Measurements from ENCODE around the gene CHST13. TPM values are rescaled to one million over a fixed set of nuclear protein-coding genes. Genes with fewer than 3 reads are reported as not detected.

The CHST13 gene
- total RNA-seq, 3 donors from 2014 or later (not counting 1 experiment from before 2014, with no cell fraction given): 0.19 to 0.20 TPM; not detected in 1

DNA sequence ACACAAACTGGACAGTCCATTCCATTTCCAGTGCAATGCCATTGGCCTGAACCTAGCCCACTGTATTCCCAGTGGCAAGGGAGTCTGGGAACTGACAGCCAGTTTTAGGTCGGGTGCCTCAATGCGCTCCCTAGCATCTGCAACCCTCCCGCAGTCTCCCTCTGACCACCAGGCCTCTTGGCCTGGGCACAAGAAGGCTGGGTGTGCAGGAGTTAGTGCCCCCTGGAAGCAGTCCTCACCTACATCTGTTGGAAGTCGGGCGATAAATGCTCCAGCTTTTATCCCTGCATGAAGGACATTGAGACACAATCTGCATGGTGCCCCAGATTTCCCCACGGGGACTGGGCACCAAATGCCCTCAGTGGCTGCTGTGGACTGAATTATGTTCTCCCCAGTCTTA, 22.1 kb downstream of the CHST13 start:
- Mint-ChIP-seq H3K9me3 (no peaks in the 10 kb centered on the region), H3K4me3 (no peak overlapping the region), H3K27me3 (ENCODE audit: low read depth in 2 of 2) (peaks cover 0 to 10% of the 10 kb centered on the region in 2 donors), H3K4me1 (peaks cover 3% of the 10 kb centered on the region in 2 donors), H3K36me3 (no peaks in the 10 kb centered on the region), H3K27ac (no peak overlapping the region)
- TF ChIP-seq, protein P1, sequence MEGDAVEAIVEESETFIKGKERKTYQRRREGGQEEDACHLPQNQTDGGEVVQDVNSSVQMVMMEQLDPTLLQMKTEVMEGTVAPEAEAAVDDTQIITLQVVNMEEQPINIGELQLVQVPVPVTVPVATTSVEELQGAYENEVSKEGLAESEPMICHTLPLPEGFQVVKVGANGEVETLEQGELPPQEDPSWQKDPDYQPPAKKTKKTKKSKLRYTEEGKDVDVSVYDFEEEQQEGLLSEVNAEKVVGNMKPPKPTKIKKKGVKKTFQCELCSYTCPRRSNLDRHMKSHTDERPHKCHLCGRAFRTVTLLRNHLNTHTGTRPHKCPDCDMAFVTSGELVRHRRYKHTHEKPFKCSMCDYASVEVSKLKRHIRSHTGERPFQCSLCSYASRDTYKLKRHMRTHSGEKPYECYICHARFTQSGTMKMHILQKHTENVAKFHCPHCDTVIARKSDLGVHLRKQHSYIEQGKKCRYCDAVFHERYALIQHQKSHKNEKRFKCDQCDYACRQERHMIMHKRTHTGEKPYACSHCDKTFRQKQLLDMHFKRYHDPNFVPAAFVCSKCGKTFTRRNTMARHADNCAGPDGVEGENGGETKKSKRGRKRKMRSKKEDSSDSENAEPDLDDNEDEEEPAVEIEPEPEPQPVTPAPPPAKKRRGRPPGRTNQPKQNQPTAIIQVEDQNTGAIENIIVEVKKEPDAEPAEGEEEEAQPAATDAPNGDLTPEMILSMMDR (IDR thresholded peaks at IDR 0.05): no peak
- WGBS (ENCODE audit: insufficient coverage): 94% methylated on average over 6 of the region's 6 CpGs
- no peak overlapping the region for H3K4me3 ChIP-seq (ENCODE audit: low read length)
- no peak overlapping the region for H3K27ac ChIP-seq (ENCODE audit: low read length)
- intact Hi-C loops (cut with micrococcal nuclease): no loop called here
- no peaks in the 10 kb centered on the region for H3K9me3 ChIP-seq (ENCODE audit: control insufficient read depth, insufficient read depth, low read length)
- no peaks in the 10 kb centered on the region for H3K36me3 ChIP-seq (ENCODE audit: control insufficient read depth, insufficient read depth, low read length)
- H3K4me1 ChIP-seq (ENCODE audit: control insufficient read depth, insufficient read depth, low read length): no peaks in the 10 kb centered on the region
- H3K27me3 ChIP-seq (ENCODE audit: control insufficient read depth, insufficient read depth, low read length): no peaks in the 10 kb centered on the region
- ATAC-seq (no peak), DNase-seq (no peak)

DNA sequence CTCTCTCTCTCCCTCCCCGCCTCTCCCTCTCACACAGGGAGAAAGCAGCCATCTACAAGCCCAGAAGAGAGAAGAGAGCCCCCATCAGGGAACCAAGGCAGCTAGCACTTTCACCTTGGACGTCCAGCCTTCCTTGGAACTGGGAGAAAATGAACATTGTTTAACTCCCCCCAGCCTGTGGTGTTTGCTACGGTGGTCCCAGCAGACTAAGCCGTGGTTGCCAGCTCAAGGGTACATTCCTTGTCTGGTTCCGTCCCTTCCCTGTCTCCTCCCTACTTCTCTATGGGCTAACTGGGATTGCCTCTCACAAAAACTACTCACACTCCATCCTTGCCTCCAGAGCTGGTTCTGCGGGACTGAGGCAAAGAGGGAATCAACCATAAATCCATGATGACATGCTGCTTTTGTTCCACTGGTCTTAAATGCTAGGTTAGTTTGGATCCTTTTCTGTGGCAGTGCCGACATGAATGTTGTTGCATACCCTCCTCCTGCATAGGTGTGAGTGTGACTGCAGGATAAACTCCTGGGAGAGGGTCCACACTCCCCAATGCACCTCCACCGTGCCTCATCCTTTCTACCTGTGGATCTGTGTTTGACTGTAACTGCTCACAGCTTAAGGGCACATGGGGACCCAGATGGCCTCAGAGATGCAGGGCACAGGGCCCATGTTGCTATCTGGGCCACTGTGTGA, 22.7 kb downstream of the CHST13 start:
- H3K4me3 ChIP-seq (ENCODE audit: low read length): no peak overlapping the region
- Mint-ChIP-seq H3K9me3 (no peaks in the 10 kb centered on the region), H3K27ac (no peak overlapping the region), H3K4me3 (no peak overlapping the region), H3K36me3 (no peaks in the 10 kb centered on the region), H3K27me3 (ENCODE audit: low read depth in 2 of 2) (peaks cover 0 to 10% of the 10 kb centered on the region in 2 donors), H3K4me1 (no peaks in the 10 kb centered on the region)
- no peaks in the 10 kb centered on the region for H3K36me3 ChIP-seq (ENCODE audit: control insufficient read depth, insufficient read depth, low read length)
- no peak for ATAC-seq
- H3K9me3 ChIP-seq (ENCODE audit: control insufficient read depth, insufficient read depth, low read length): no peaks in the 10 kb centered on the region
- TF ChIP-seq, protein P1 (IDR thresholded peaks at IDR 0.05): no peak
- WGBS (ENCODE audit: insufficient coverage): 92% methylated on average over 8 of the region's 8 CpGs
- H3K27ac ChIP-seq (ENCODE audit: low read length): no peak overlapping the region
- intact Hi-C loops (cut with micrococcal nuclease): no loop called here
- H3K27me3 ChIP-seq (ENCODE audit: control insufficient read depth, insufficient read depth, low read length): no peaks in the 10 kb centered on the region
- no peak for DNase-seq
- H3K4me1 ChIP-seq (ENCODE audit: control insufficient read depth, insufficient read depth, low read length): no peaks in the 10 kb centered on the region

DNA sequence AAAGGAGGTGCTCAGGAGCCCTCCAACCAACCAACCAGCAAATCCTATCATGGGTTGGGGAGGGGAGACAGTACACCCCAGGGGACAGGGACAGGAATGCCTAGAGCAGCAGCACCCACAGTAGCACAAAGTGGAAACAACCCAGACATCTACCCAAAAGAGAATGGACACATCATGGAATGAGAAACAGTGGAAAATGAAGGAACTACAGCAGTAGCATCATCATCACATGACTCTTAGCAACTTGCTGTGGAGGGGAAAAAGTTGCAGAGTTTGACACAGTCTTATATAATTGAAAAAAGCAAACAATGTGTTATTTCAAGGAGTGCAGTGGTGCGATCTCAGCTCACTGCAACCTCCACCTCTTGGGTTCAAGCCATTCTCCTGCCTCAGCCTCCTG, 23.8 kb downstream of the CHST13 start:
- no peak for ATAC-seq
- no peaks in the 10 kb centered on the region for H3K36me3 Mint-ChIP-seq
- H3K4me1 ChIP-seq (ENCODE audit: control insufficient read depth, insufficient read depth, low read length): no peaks in the 10 kb centered on the region
- no peak overlapping the region for H3K4me3 Mint-ChIP-seq
- no peak for DNase-seq
- H3K4me1 Mint-ChIP-seq: no peaks in the 10 kb centered on the region
- intact Hi-C loops (cut with micrococcal nuclease): no loop called here
- no peaks in the 10 kb centered on the region for H3K36me3 ChIP-seq (ENCODE audit: control insufficient read depth, insufficient read depth, low read length)
- no peaks in the 10 kb centered on the region for H3K9me3 Mint-ChIP-seq
- H3K4me3 ChIP-seq (ENCODE audit: low read length): no peak overlapping the region
- H3K27ac ChIP-seq (ENCODE audit: low read length): no peak overlapping the region
- WGBS (ENCODE audit: insufficient coverage): 100% methylated on average over 1 of the region's 1 CpG
- H3K27me3 ChIP-seq (ENCODE audit: control insufficient read depth, insufficient read depth, low read length): no peaks in the 10 kb centered on the region
- no peak overlapping the region for H3K27ac Mint-ChIP-seq
- TF ChIP-seq, protein P1 (IDR thresholded peaks at IDR 0.05): no peak
- H3K27me3 Mint-ChIP-seq (ENCODE audit: low read depth in 2 of 2): peaks cover 0 to 10% of the 10 kb centered on the region in 2 donors
- no peaks in the 10 kb centered on the region for H3K9me3 ChIP-seq (ENCODE audit: control insufficient read depth, insufficient read depth, low read length)

Data from natural killer cell (primary cell).